Measurements from ENCODE around the gene LRBA.

The LRBA gene

GRCh38 chr4:150289881-150290280 is 725.2 kb downstream of the LRBA start:
- Mint-ChIP-seq H3K9me3 (no peaks in the 10 kb centered on the region), H3K4me3 (no peak overlapping the region), H3K27me3 (no peaks in the 10 kb centered on the region), H3K27ac (ENCODE audit: low read depth) (no peak overlapping the region), H3K4me1 (no peaks in the 10 kb centered on the region), H3K36me3 (ENCODE audit: insufficient read depth) (peaks cover 6% of the 10 kb centered on the region)
- DNase-seq (ENCODE audit: low spot score in 2 of 2) (no peak), ATAC-seq (replicated peaks; ENCODE audit: extremely low read depth, poor library complexity, severe bottlenecking) (no peak)

GRCh38 chr4:150289198-150289597 is 725.9 kb downstream of the LRBA start:
- Mint-ChIP-seq H3K27me3 (no peaks in the 10 kb centered on the region), H3K9me3 (no peaks in the 10 kb centered on the region), H3K4me3 (no peak overlapping the region), H3K4me1 (no peaks in the 10 kb centered on the region), H3K27ac (ENCODE audit: low read depth) (no peak overlapping the region), H3K36me3 (ENCODE audit: insufficient read depth) (peaks cover 6% of the 10 kb centered on the region)
- DNase-seq (ENCODE audit: low spot score in 2 of 2) (no peak), ATAC-seq (replicated peaks; ENCODE audit: extremely low read depth, poor library complexity, severe bottlenecking) (no peak)

GRCh38 chr4:150286656-150287055 is 728.4 kb downstream of the LRBA start:
- Mint-ChIP-seq H3K9me3 (no peaks in the 10 kb centered on the region), H3K4me3 (no peak overlapping the region), H3K27ac (ENCODE audit: low read depth) (peak overlapping the region; percentile 14), H3K36me3 (ENCODE audit: insufficient read depth) (peaks cover 17% of the 10 kb centered on the region), H3K4me1 (no peaks in the 10 kb centered on the region), H3K27me3 (no peaks in the 10 kb centered on the region)
- no peak for DNase-seq (ENCODE audit: low spot score in 2 of 2)
- ATAC-seq (replicated peaks; ENCODE audit: extremely low read depth, poor library complexity, severe bottlenecking): no peak

GRCh38 chr4:150283689-150284088 is 731.4 kb downstream of the LRBA start:
- H3K36me3 Mint-ChIP-seq (ENCODE audit: insufficient read depth): peaks cover 24% of the 10 kb centered on the region
- ATAC-seq (replicated peaks; ENCODE audit: extremely low read depth, poor library complexity, severe bottlenecking) (no peak), DNase-seq (ENCODE audit: low spot score in 2 of 2) (no peak)
- no peaks in the 10 kb centered on the region for H3K27me3 Mint-ChIP-seq
- H3K4me3 Mint-ChIP-seq: no peak overlapping the region
- H3K27ac Mint-ChIP-seq (ENCODE audit: low read depth): no peak overlapping the region
- no peaks in the 10 kb centered on the region for H3K9me3 Mint-ChIP-seq
- H3K4me1 Mint-ChIP-seq: no peaks in the 10 kb centered on the region

GRCh38 chr4:150280975-150281374 is 734.1 kb downstream of the LRBA start:
- H3K4me1 Mint-ChIP-seq: no peaks in the 10 kb centered on the region
- H3K4me3 Mint-ChIP-seq: no peak overlapping the region
- H3K27me3 Mint-ChIP-seq: no peaks in the 10 kb centered on the region
- H3K27ac Mint-ChIP-seq (ENCODE audit: low read depth): no peak overlapping the region
- DNase-seq (ENCODE audit: low spot score in 2 of 2) (no peak), ATAC-seq (replicated peaks; ENCODE audit: extremely low read depth, poor library complexity, severe bottlenecking) (no peak)
- peaks cover 36% of the 10 kb centered on the region for H3K36me3 Mint-ChIP-seq (ENCODE audit: insufficient read depth)
- no peaks in the 10 kb centered on the region for H3K9me3 Mint-ChIP-seq

- H3K4me3 Mint-ChIP-seq: no peak overlapping the region
These were observed 734.8 kb downstream of the LRBA start for GRCh38 chr4:150280081-150280895.

GRCh38 chr4:150278206-150278605 is 736.9 kb downstream of the LRBA start:
- peaks cover 29% of the 10 kb centered on the region for H3K36me3 Mint-ChIP-seq (ENCODE audit: insufficient read depth)
- no peak for ATAC-seq (replicated peaks; ENCODE audit: extremely low read depth, poor library complexity, severe bottlenecking)
- no peak for DNase-seq (ENCODE audit: low spot score in 2 of 2)
- H3K27ac Mint-ChIP-seq (ENCODE audit: low read depth): no peak overlapping the region
- no peaks in the 10 kb centered on the region for H3K27me3 Mint-ChIP-seq
- H3K4me1 Mint-ChIP-seq: peaks cover 21% of the 10 kb centered on the region
- no peak overlapping the region for H3K4me3 Mint-ChIP-seq
- no peaks in the 10 kb centered on the region for H3K9me3 Mint-ChIP-seq

More at GRCh38 chr4:150280081-150280895, 734.8 kb downstream of the LRBA start:
- ATAC-seq (replicated peaks; ENCODE audit: extremely low read depth, poor library complexity, severe bottlenecking) (no peak), DNase-seq (ENCODE audit: low spot score in 2 of 2) (no peak)
- no peak overlapping the region for H3K27ac Mint-ChIP-seq (ENCODE audit: low read depth)
- peaks cover 5% of the 10 kb centered on the region for H3K4me1 Mint-ChIP-seq
- H3K27me3 Mint-ChIP-seq: no peaks in the 10 kb centered on the region
- no peaks in the 10 kb centered on the region for H3K9me3 Mint-ChIP-seq
- peaks cover 32% of the 10 kb centered on the region for H3K36me3 Mint-ChIP-seq (ENCODE audit: insufficient read depth)

GRCh38 chr4:150268444-150268843 is 746.6 kb downstream of the LRBA start:
- DNase-seq (ENCODE audit: low spot score in 2 of 2): no peak
- Mint-ChIP-seq H3K4me3 (no peak overlapping the region), H3K9me3 (no peaks in the 10 kb centered on the region), H3K27ac (ENCODE audit: low read depth) (peak overlapping the region; percentile 14), H3K27me3 (no peaks in the 10 kb centered on the region), H3K4me1 (peaks cover 18% of the 10 kb centered on the region), H3K36me3 (ENCODE audit: insufficient read depth) (peaks cover 31% of the 10 kb centered on the region)
- ATAC-seq (replicated peaks; ENCODE audit: extremely low read depth, poor library complexity, severe bottlenecking): no peak

- H3K9me3 Mint-ChIP-seq: no peaks in the 10 kb centered on the region
- ATAC-seq (replicated peaks; ENCODE audit: extremely low read depth, poor library complexity, severe bottlenecking) (no peak), DNase-seq (ENCODE audit: low spot score in 2 of 2) (no peak)
- H3K36me3 Mint-ChIP-seq (ENCODE audit: insufficient read depth): peaks cover 28% of the 10 kb centered on the region
- H3K27me3 Mint-ChIP-seq: no peaks in the 10 kb centered on the region
- H3K27ac Mint-ChIP-seq (ENCODE audit: low read depth): no peak overlapping the region
- no peak overlapping the region for H3K4me3 Mint-ChIP-seq
- H3K4me1 Mint-ChIP-seq: peaks cover 9% of the 10 kb centered on the region
These were observed 749.3 kb downstream of the LRBA start for GRCh38 chr4:150265806-150266205.

GRCh38 chr4:150264595-150265161 is 750.4 kb downstream of the LRBA start:
- no peak overlapping the region for H3K4me3 Mint-ChIP-seq
- no peak for DNase-seq (ENCODE audit: low spot score in 2 of 2)
- no peaks in the 10 kb centered on the region for H3K9me3 Mint-ChIP-seq
- H3K27me3 Mint-ChIP-seq: no peaks in the 10 kb centered on the region
- peaks cover 9% of the 10 kb centered on the region for H3K4me1 Mint-ChIP-seq
- no peak overlapping the region for H3K27ac Mint-ChIP-seq (ENCODE audit: low read depth)
- peaks cover 30% of the 10 kb centered on the region for H3K36me3 Mint-ChIP-seq (ENCODE audit: insufficient read depth)
- no peak for ATAC-seq (replicated peaks; ENCODE audit: extremely low read depth, poor library complexity, severe bottlenecking)

GRCh38 chr4:150262611-150263010 is 752.5 kb downstream of the LRBA start:
- Mint-ChIP-seq H3K27me3 (no peaks in the 10 kb centered on the region), H3K9me3 (no peaks in the 10 kb centered on the region), H3K4me1 (no peaks in the 10 kb centered on the region), H3K27ac (ENCODE audit: low read depth) (no peak overlapping the region), H3K4me3 (no peak overlapping the region), H3K36me3 (ENCODE audit: insufficient read depth) (peaks cover 24% of the 10 kb centered on the region)
- ATAC-seq (replicated peaks; ENCODE audit: extremely low read depth, poor library complexity, severe bottlenecking): no peak
- DNase-seq (ENCODE audit: low spot score in 2 of 2): no peak

- Mint-ChIP-seq H3K36me3 (ENCODE audit: insufficient read depth) (peaks cover 20% of the 10 kb centered on the region), H3K4me1 (no peaks in the 10 kb centered on the region), H3K27me3 (no peaks in the 10 kb centered on the region), H3K9me3 (no peaks in the 10 kb centered on the region), H3K4me3 (no peak overlapping the region), H3K27ac (ENCODE audit: low read depth) (no peak overlapping the region)
- ATAC-seq (replicated peaks; ENCODE audit: extremely low read depth, poor library complexity, severe bottlenecking) (no peak), DNase-seq (ENCODE audit: low spot score in 2 of 2) (no peak)
These were observed 753.5 kb downstream of the LRBA start for GRCh38 chr4:150261571-150261970.

- H3K27ac Mint-ChIP-seq (ENCODE audit: low read depth): peak overlapping the region; percentile 19
These were observed 755.1 kb downstream of the LRBA start for GRCh38 chr4:150259861-150260567.

More at GRCh38 chr4:150259861-150260567, 755.1 kb downstream of the LRBA start:
- H3K36me3 Mint-ChIP-seq (ENCODE audit: insufficient read depth): peaks cover 16% of the 10 kb centered on the region
- H3K27me3 Mint-ChIP-seq: no peaks in the 10 kb centered on the region
- DNase-seq (ENCODE audit: low spot score in 2 of 2) (no peak), ATAC-seq (replicated peaks; ENCODE audit: extremely low read depth, poor library complexity, severe bottlenecking) (no peak)
- no peaks in the 10 kb centered on the region for H3K9me3 Mint-ChIP-seq
- H3K4me3 Mint-ChIP-seq: no peak overlapping the region
- H3K4me1 Mint-ChIP-seq: no peaks in the 10 kb centered on the region
